Glutamatergic neuron (in vitro differentiated cells): ENCODE measurements around the gene SCYGR8. TPM values are rescaled to one million over a fixed set of nuclear protein-coding genes. Genes with fewer than 3 reads are reported as not detected.

Experiments used
- DNase-seq: peaks from one replicate; pipeline ENCODE4 v3.0.0; 2022
- H3K27ac Mint-ChIP-seq: one replicate; pipeline ENCODE4 v1.8.0; 2020; ENCODE audit warnings: mild to moderate bottlenecking, mixed read lengths, inconsistent platforms; ENCODE audit not compliant: unreplicated experiment
- H3K27me3 Mint-ChIP-seq: one replicate; pipeline ENCODE4 v1.8.0; 2020; ENCODE audit warnings: mild to moderate bottlenecking, moderate library complexity, mixed read lengths, inconsistent platforms; ENCODE audit not compliant: unreplicated experiment
- H3K36me3 Mint-ChIP-seq: one replicate; pipeline ENCODE4 v1.8.0; 2020; ENCODE audit warnings: mild to moderate bottlenecking, mixed read lengths, inconsistent platforms; ENCODE audit not compliant: unreplicated experiment
- H3K4me1 Mint-ChIP-seq: one replicate; pipeline ENCODE4 v1.8.0; 2020; ENCODE audit warnings: mild to moderate bottlenecking, low read depth, mixed read lengths, inconsistent platforms; ENCODE audit not compliant: unreplicated experiment
- H3K4me3 Mint-ChIP-seq: one replicate; pipeline ENCODE4 v1.8.0; 2020; ENCODE audit warnings: mild to moderate bottlenecking, mixed read lengths, inconsistent platforms; ENCODE audit not compliant: unreplicated experiment
- H3K9me3 Mint-ChIP-seq: one replicate; pipeline ENCODE4 v1.8.0; 2020; ENCODE audit warnings: mild to moderate bottlenecking, moderate library complexity, mixed read lengths, inconsistent platforms; ENCODE audit not compliant: unreplicated experiment
- total RNA-seq: library from RNA; stranded (reverse); fragmentation: NEBNext Ultra II Directional; extraction: Animal tissue kit (Norgen Biotek cat#: 25700); gene quantifications from one replicate; pipeline ENCODE4 v1.2.1, GENCODE V29; 2021; ENCODE audit not compliant: unreplicated experiment
- TF ChIP-seq, protein P1 (sequence below): fragments of 200-600 bp; sonication (generic); IDR thresholded peaks from one replicate; pipeline ENCODE4 v1.5.0; 2021; ENCODE audit not compliant: partially characterized antibody, unreplicated experiment

Gene SCYGR8
- total RNA-seq, 1 donor from 2014 or later = not detected

DNA sequence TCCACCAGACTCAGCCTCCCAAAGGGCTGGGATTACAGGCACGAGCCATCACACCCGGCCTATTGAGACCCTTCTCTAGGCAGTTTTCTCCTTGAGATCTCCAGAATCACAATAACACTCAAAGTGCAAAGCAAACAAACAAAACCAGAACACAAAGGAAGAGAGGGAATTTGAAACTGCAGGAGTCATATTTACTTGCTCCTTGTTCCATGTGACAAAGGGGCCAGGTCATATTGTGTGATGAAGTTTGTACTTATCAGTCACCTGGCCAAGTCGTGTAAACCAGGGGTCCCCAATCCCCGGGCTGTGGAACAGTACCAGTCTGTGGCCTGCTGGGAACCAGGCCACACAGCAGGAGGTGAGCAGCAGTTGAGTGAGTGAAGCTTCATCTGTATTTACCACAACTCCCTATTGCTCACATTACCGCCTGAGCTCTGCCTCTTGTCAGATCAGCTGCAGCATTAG, 26.5 kb downstream of the SCYGR8 start:
- Mint-ChIP-seq H3K9me3 (no peaks in the 10 kb centered on the region), H3K36me3 (no peaks in the 10 kb centered on the region), H3K27me3 (no peaks in the 10 kb centered on the region), H3K27ac (no peak overlapping the region), H3K4me3 (no peak overlapping the region), H3K4me1 (no peaks in the 10 kb centered on the region)
- DNase-seq = no peak
- TF ChIP-seq, protein P1, sequence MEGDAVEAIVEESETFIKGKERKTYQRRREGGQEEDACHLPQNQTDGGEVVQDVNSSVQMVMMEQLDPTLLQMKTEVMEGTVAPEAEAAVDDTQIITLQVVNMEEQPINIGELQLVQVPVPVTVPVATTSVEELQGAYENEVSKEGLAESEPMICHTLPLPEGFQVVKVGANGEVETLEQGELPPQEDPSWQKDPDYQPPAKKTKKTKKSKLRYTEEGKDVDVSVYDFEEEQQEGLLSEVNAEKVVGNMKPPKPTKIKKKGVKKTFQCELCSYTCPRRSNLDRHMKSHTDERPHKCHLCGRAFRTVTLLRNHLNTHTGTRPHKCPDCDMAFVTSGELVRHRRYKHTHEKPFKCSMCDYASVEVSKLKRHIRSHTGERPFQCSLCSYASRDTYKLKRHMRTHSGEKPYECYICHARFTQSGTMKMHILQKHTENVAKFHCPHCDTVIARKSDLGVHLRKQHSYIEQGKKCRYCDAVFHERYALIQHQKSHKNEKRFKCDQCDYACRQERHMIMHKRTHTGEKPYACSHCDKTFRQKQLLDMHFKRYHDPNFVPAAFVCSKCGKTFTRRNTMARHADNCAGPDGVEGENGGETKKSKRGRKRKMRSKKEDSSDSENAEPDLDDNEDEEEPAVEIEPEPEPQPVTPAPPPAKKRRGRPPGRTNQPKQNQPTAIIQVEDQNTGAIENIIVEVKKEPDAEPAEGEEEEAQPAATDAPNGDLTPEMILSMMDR = no peak

- Mint-ChIP-seq H3K27ac (no peak overlapping the region), H3K4me3 (no peak overlapping the region), H3K36me3 (no peaks in the 10 kb centered on the region), H3K27me3 (no peaks in the 10 kb centered on the region), H3K4me1 (no peaks in the 10 kb centered on the region), H3K9me3 (no peaks in the 10 kb centered on the region)
- no peak for DNase-seq
- TF ChIP-seq, protein P1 = no peak
Observed at GRCh38 chr2:227772932-227773331, 27.2 kb downstream of the SCYGR8 start.

- H3K27ac Mint-ChIP-seq = no peak overlapping the region
- TF ChIP-seq, protein P1 = no peak
- H3K27me3 Mint-ChIP-seq = no peaks in the 10 kb centered on the region
- no peaks in the 10 kb centered on the region for H3K36me3 Mint-ChIP-seq
- DNase-seq = no peak
- H3K9me3 Mint-ChIP-seq = no peaks in the 10 kb centered on the region
- no peaks in the 10 kb centered on the region for H3K4me1 Mint-ChIP-seq
- no peak overlapping the region for H3K4me3 Mint-ChIP-seq
Observed at GRCh38 chr2:227774011-227774624, 28.4 kb downstream of the SCYGR8 start.

DNA sequence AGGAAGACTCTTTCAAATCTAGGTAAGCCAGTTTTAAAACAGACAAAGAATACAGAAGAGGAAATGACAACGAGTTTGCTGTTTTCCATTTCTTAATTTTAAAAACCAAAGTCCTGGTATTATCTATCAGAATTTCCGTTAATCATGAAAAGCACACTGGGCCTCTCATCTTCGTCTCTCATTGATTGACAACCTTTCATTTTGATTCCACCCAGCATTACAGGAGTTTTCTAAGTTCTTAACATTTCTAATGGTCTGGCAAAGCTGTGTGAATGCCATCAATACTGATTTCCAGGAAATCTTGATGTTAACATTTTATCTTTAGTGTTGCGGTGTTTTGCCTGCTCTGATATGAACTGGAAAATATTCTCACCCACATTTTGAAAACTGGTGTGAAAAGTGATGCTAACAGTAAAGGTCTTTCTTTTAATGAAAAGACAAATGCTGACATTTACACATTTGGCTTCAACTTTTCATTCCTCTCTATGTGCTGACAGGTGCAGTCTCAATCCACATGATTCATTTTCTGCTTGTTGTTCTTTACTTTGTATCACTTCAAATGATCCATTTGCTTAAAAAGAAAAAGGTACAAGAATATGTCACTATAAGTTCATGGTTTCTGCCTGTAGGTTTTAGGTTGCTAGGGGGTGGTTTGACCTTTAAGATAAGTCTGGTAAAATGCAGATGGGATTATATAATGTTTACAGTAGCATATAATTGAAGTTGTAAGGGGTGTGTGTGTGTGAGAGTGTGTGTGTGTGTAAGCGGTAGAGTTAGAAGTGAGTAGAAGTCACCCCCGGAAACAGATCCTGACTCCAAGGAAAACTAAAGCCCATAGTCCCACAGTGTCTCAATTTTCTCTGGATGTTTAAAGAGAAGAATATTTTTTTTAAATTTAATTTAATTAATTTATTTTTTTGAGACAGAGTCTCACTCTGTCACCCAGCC, 29.5 kb downstream of the SCYGR8 start:
- no peaks in the 10 kb centered on the region for H3K27me3 Mint-ChIP-seq
- TF ChIP-seq, protein P1 = no peak
- H3K36me3 Mint-ChIP-seq = no peaks in the 10 kb centered on the region
- H3K4me3 Mint-ChIP-seq = no peak overlapping the region
- DNase-seq = no peak
- no peaks in the 10 kb centered on the region for H3K4me1 Mint-ChIP-seq
- no peaks in the 10 kb centered on the region for H3K9me3 Mint-ChIP-seq
- H3K27ac Mint-ChIP-seq = no peak overlapping the region
